Fibroblast of villous mesenchyme (primary cell): ENCODE results near the gene MELTF. TPM values are rescaled to one million over a fixed set of nuclear protein-coding genes. Genes with fewer than 3 reads are reported as not detected.
A peak's percentile ranks its signal among the peaks of the same experiment; 100 is the strongest.

Experiments
- DNase-seq: peaks from one replicate; pipeline ENCODE4 v3.0.0-alpha.2; 2010; ENCODE audit warnings: low read depth
- H3K4me3 ChIP-seq: 2 replicates; pipeline ENCODE4 v1.5.1; 2011; ENCODE audit warnings: low read depth, mild to moderate bottlenecking, low read length
- total RNA-seq: library from RNA; depleted of rRNA; stranded (reverse); fragments of >200 nt; gene quantifications from 2 replicates; pipeline ENCODE4 v1.2.3, GENCODE V29; 2012
- TF ChIP-seq, protein P1 (sequence below): IDR thresholded peaks from 2 replicates; pipeline ENCODE4 v1.5.1; 2012; ENCODE audit warnings: low read depth, mild to moderate bottlenecking, low read length; ENCODE audit not compliant: insufficient read depth

Gene MELTF
- total RNA-seq, 1 donor: 4.7 TPM

- no peak overlapping the region for H3K4me3 ChIP-seq
- TF ChIP-seq, protein P1, sequence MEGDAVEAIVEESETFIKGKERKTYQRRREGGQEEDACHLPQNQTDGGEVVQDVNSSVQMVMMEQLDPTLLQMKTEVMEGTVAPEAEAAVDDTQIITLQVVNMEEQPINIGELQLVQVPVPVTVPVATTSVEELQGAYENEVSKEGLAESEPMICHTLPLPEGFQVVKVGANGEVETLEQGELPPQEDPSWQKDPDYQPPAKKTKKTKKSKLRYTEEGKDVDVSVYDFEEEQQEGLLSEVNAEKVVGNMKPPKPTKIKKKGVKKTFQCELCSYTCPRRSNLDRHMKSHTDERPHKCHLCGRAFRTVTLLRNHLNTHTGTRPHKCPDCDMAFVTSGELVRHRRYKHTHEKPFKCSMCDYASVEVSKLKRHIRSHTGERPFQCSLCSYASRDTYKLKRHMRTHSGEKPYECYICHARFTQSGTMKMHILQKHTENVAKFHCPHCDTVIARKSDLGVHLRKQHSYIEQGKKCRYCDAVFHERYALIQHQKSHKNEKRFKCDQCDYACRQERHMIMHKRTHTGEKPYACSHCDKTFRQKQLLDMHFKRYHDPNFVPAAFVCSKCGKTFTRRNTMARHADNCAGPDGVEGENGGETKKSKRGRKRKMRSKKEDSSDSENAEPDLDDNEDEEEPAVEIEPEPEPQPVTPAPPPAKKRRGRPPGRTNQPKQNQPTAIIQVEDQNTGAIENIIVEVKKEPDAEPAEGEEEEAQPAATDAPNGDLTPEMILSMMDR: peak; percentile 22
- no peak for DNase-seq
Observed at GRCh38 chr3:196985954-196986885, 43.4 kb downstream of the MELTF start.

- TF ChIP-seq, protein P1: no peak
- DNase-seq: no peak
- no peak overlapping the region for H3K4me3 ChIP-seq
Observed at GRCh38 chr3:196985298-196985697, 44.3 kb downstream of the MELTF start.

DNA sequence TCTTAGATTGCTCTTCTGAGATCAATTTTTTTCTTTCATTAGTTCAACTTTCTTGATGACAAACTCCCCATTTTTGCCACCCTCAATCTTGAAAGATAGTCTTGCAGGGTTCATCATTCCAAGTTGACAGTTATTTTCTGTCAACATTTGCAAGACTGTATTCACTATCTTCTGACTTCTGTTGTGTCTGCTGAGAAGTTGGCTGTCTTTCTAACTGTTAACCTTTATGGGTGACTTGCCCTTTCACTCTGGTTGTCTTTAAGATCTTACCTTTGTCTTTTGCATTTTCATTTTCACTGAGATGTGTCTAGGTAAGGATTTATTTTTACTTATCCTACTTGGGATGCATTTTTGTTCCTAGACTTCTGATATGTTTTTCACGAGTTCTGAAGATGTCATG, 46.4 kb downstream of the MELTF start:
- TF ChIP-seq, protein P1: no peak
- DNase-seq: no peak
- H3K4me3 ChIP-seq: no peak overlapping the region

DNA sequence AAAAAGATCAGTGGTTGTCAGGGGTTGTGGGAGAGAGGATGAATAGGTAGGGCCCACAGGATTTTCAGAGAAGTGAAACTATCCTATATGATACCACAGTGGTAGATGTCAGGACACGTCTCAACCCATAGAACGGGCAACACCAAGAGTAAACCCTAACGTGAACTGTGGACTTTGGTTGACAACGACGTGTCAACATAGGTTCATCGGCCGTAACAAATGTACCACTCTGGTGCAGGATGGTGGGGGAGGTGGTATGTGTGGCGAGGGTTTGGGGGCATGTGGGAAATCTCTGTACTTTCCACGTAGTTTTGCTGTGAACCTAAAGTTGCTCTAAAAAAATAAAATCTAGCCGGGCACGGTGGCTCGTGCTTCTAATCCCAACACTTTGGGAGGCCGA, 48.0 kb downstream of the MELTF start:
- no peak for DNase-seq
- TF ChIP-seq, protein P1: no peak

DNA sequence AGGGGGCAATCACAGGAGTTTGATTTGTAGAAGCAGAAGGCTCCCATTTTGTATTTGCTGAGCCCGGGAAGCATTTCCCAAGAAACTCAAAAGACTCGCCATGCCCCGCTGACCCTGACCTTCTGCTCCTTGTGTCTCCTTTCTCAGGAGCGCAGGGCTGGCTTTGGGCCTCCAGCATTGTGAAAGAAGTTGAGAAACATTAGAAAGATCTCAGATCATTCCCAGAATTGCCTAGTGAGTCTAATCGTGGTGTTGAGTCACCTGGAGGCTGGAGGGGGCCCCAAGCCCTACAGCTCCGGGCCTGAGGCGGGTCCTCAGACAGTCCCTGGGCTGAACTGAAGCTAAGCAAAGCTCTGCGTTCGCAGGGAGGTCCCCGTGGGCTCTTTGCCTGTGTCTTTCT, 50.1 kb downstream of the MELTF start:
- H3K4me3 ChIP-seq: no peak overlapping the region
- peak; percentile 85 for DNase-seq
- TF ChIP-seq, protein P1: no peak

More for the DNA sequence above, 48.0 kb downstream of the MELTF start:
- no peak overlapping the region for H3K4me3 ChIP-seq

DNA sequence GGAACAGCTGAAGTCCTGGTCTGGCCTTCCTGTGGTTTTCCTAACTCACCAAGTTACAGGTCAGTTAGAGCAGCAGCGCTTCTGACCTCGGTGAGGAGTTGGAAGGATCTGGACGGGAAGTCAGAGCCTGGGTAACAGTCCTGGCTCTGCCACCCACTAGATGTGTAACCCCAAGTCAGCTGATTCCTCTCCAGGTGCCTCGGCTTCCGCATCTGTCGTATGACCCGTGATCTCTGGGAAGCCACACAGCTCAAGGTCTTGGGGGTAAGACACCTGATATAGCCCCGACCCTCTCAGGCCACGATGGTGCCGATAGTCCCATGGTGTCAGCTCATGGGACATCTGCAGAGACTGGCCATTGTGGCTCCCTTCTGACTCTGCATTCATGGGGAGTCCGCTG, 52.7 kb downstream of the MELTF start:
- no peak for DNase-seq
- TF ChIP-seq, protein P1: no peak

GRCh38 chr3:196975349-196975748, 54.3 kb downstream of the MELTF start:
- no peak overlapping the region for H3K4me3 ChIP-seq
- no peak for DNase-seq
- TF ChIP-seq, protein P1: no peak

More for the DNA sequence above, 52.7 kb downstream of the MELTF start:
- H3K4me3 ChIP-seq: no peak overlapping the region
